ENCODE measurements around the gene SHD. TPM values are rescaled to one million over a fixed set of nuclear protein-coding genes. Genes with fewer than 3 reads are reported as not detected.
"Not testable (repeated sequence)": the region's sequence is repeated elsewhere in the genome, so short reads cannot be mapped to it uniquely, and the experiment has no call there.

SHD gene, protein sequence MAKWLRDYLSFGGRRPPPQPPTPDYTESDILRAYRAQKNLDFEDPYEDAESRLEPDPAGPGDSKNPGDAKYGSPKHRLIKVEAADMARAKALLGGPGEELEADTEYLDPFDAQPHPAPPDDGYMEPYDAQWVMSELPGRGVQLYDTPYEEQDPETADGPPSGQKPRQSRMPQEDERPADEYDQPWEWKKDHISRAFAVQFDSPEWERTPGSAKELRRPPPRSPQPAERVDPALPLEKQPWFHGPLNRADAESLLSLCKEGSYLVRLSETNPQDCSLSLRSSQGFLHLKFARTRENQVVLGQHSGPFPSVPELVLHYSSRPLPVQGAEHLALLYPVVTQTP
- total RNA-seq (2021; ENCODE audit: unreplicated experiment), result 2.0 TPM
- 2.9 and 3.7 TPM in 2 replicates for polyA plus RNA-seq (2012)
- Bru-seq, nascent RNA, result percentile 24 among the genes with signal in this experiment
- BruChase-seq, experiment 1, labeled RNA remaining after a 6-hour chase, result percentile 26 among the genes with signal in this experiment
- BruChase-seq, experiment 2, labeled RNA remaining after a 2-hour chase, result percentile 18 among the genes with signal in this experiment
- long read RNA-seq, partial matches to known transcripts, result 1 of 1 reads
- long read RNA-seq, other reads (novel, unspliced or antisense), result 0 of 1 reads

DNA sequence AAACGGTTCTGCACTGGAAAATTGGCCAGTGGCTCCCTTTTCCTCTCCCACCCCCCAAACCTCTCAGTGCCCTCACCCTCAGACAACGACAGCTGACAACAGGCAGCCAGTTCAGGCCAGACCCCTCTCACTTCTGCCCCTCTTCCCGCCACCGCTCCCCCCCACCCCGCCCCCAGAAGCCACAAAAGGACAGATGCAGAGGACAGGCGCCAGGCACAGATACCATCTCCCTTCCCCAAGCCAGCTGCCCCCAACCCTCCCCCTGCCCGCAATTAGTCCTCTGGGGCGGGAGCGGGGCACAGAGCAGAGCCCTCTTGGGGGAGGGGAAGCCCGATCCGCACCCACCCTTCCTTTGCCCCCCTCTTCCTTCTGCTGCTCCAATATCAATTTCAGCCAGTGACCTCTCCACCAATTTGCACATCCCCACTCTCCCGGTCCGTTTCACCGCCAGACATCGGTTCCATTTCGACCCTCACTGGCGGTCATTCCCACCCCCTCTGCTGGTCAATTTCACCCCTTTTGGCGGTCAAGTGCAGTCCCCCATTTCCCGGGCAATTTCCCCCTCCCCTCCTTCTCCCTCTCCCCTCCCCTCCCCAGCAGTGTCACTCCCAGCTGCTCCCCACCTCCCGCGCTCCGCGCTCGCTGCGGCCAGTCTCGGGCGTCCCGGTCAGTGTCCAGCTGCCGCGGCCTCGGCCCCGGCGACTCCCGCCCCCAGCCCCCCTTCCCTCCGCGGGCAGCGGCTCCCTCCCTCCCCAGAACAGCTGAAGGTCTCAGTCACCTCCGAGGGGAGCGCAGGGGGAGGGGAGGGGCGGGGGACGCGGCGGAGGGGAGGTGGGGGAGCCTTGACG, at the start of gene SHD:
TSS of gene SHD (plus strand) at position 848 of the 848 bp plus-strand sequence. CDS start 798 bp downstream, outside the sequence.
- Histone ChIP-seq H3K27me3 (ENCODE audit: insufficient read depth, low read length) (no peaks in the 10 kb centered on the region), H3K4me3 (replicated peaks in 1 of 2; ENCODE audit: low read depth in 1 of 2, low read length in 2 of 2) (no peak within 1 kb of the TSS), H2AFZ (ENCODE audit: low read depth, low read length, poor library complexity, severe bottlenecking) (no peak within 1 kb of the TSS), H3K79me2 (ENCODE audit: insufficient read depth, low read length) (no peaks in the 10 kb centered on the region), H3K4me2 (ENCODE audit: low read length) (no peak within 1 kb of the TSS), H3K27ac (ENCODE audit: low read depth, low read length) (no peak within 1 kb of the TSS), H3K4me1 (ENCODE audit: control insufficient read depth in 1 of 2, insufficient read depth in 2 of 2, low read length in 2 of 2) (peaks cover 0 to 10% of the 10 kb centered on the region in 2 experiments; a peak in 2 of 4 replicates), H3K9me2 (ENCODE audit: insufficient read depth) (no peaks in the 10 kb centered on the region), H3K9me3 (ENCODE audit: control insufficient read depth in 1 of 2, insufficient read depth in 1 of 2, low read depth in 1 of 2, low read length in 2 of 2) (no peaks in the 10 kb centered on the region), H3K36me3 (ENCODE audit: control insufficient read depth in 1 of 2, insufficient read depth in 2 of 2, low read length in 2 of 2) (no peaks in the 10 kb centered on the region), H4K20me1 (ENCODE audit: insufficient read depth) (no peaks in the 10 kb centered on the region), H3K9ac (ENCODE audit: low read length) (no peak within 1 kb of the TSS)
- DNase-seq (ENCODE audit: low read depth, low spot score) (no peak), ATAC-seq (no peak)
- ChIA-PET POLR2A (no interaction called here), CTCF (interaction anchor here (1.5 kb wide), 1 partner anchor 11 kb away, joined by 10 read pairs; no protein-coding TSS in a partner anchor), RAD21 (ENCODE audit: low non-redundant PET in 1 of 2, low total read pairs in 2 of 2, uncharacterized antibody in 2 of 2, unreplicated experiment in 2 of 2) (no interaction called here)
- TF ChIP-seq CBX3 (IDR thresholded peaks at IDR 0.05; ENCODE audit: low read depth) (no peak), ZFX (IDR thresholded peaks at IDR 0.05) (no peak), EZH2 (IDR thresholded peaks at IDR 0.05) (no peak), TCF7L2 (IDR thresholded peaks at IDR 0.05; ENCODE audit: borderline replicate concordance, extremely low read depth, insufficient read depth, insufficient read length) (no peak), POLR2A (IDR thresholded peaks at IDR 0.05; ENCODE audit: borderline replicate concordance, extremely low read depth, insufficient read depth, insufficient read length) (no peak), EGR1 (IDR thresholded peaks at IDR 0.05; ENCODE audit: low read depth) (no peak), POLR2AphosphoS5 (IDR thresholded peaks at IDR 0.05; ENCODE audit: low read depth, low read length) (no peak), YY1 (IDR thresholded peaks at IDR 0.05; ENCODE audit: extremely low read depth, insufficient replicate concordance, low read depth, low read length) (no peak)
- TF ChIP-seq, protein P1, sequence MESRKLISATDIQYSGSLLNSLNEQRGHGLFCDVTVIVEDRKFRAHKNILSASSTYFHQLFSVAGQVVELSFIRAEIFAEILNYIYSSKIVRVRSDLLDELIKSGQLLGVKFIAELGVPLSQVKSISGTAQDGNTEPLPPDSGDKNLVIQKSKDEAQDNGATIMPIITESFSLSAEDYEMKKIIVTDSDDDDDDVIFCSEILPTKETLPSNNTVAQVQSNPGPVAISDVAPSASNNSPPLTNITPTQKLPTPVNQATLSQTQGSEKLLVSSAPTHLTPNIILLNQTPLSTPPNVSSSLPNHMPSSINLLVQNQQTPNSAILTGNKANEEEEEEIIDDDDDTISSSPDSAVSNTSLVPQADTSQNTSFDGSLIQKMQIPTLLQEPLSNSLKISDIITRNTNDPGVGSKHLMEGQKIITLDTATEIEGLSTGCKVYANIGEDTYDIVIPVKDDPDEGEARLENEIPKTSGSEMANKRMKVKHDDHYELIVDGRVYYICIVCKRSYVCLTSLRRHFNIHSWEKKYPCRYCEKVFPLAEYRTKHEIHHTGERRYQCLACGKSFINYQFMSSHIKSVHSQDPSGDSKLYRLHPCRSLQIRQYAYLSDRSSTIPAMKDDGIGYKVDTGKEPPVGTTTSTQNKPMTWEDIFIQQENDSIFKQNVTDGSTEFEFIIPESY (IDR thresholded peaks at IDR 0.05; ENCODE audit: extremely low read depth, insufficient replicate concordance, low read length), result no peak
- no TSS peak for BruUV-seq (replicated peaks)
- intact Hi-C loops (cut with micrococcal nuclease), result no loop called here

- POLR2A ChIA-PET; BruUV-seq (replicated peaks); CTCF ChIA-PET; H3K4me2 ChIP-seq (ENCODE audit: low read length); H3K27me3 ChIP-seq (ENCODE audit: insufficient read depth, low read length); H4K20me1 ChIP-seq (ENCODE audit: insufficient read depth); intact Hi-C loops (cut with micrococcal nuclease); H2AFZ ChIP-seq (ENCODE audit: low read depth, low read length, poor library complexity, severe bottlenecking); ATAC-seq; H3K79me2 ChIP-seq (ENCODE audit: insufficient read depth, low read length); H3K9me2 ChIP-seq (ENCODE audit: insufficient read depth); H3K9ac ChIP-seq (ENCODE audit: low read length); DNase-seq (ENCODE audit: low read depth, low spot score); RAD21 ChIA-PET (ENCODE audit: low non-redundant PET in 1 of 2, low total read pairs in 2 of 2, uncharacterized antibody in 2 of 2, unreplicated experiment in 2 of 2); H3K4me3 ChIP-seq (replicated peaks in 1 of 2; ENCODE audit: low read depth in 1 of 2, low read length in 2 of 2); H3K27ac ChIP-seq (ENCODE audit: low read depth, low read length); H3K36me3 ChIP-seq (ENCODE audit: control insufficient read depth in 1 of 2, insufficient read depth in 2 of 2, low read length in 2 of 2); H3K9me3 ChIP-seq (ENCODE audit: control insufficient read depth in 1 of 2, insufficient read depth in 1 of 2, low read depth in 1 of 2, low read length in 2 of 2): not testable (repeated sequence)
- H3K4me1 ChIP-seq (ENCODE audit: control insufficient read depth in 1 of 2, insufficient read depth in 2 of 2, low read length in 2 of 2), result peaks cover 7 to 25% of the 10 kb centered on the region in 2 experiments; a peak in 3 of 4 replicates
These were observed 48.8 kb upstream of the SHD start for GRCh38 chr19:4230237-4230636.

Data from HCT116 (cell line).